ENCODE data around the gene KLF1.

KLF1 gene

DNA sequence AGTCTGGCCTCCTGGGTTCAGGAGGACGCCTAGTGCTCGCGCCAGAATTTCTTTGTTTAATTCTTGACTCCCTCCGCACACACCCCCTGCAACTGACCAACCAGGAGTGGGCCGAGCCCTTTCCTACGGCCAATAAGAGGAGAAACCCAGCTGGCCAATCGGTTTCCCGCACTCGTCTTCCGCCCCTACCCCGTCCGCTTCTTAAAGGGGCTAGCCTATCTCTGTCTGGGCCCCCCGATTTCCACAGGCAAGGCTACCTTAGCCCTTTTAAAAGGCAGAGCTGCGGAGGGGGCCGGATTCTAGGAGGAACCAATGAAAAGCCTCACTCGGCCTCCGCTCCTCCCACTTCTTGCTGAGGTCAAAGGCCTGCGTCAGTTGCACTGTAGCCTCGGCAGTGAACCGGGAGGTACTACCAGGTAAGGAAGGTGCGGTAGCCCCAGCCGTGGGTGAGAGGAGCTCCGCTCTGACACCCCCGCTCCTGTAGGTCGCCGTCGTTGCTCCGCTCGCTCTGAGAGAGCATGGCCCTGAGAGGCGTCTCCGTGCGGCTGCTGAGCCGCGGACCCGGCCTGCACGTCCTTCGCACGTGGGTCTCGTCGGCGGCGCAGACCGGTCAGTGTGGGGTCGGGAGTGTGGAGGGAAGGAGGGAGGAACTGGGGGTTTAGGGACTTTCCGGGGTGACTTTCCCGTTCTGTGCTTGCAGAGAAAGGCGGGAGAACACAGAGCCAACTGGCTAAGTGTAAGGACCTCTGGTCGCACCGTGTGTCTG is 4.0 kb upstream of the KLF1 start, which contains the start of gene GCDH (continued):
- no peak for TF ChIP-seq ZNF621 (tag by site-specific recombination; IDR thresholded peaks at IDR 0.05)
- TF ChIP-seq ZBTB6 (tag by site-specific recombination; IDR thresholded peaks at IDR 0.05) = no peak
- no peak for TF ChIP-seq OVOL3 (tag by site-specific recombination; IDR thresholded peaks at IDR 0.05)
- TF ChIP-seq SETDB1 (IDR thresholded peaks at IDR 0.05; ENCODE audit: insufficient read length, low read length) = no peak
- TF ChIP-seq ZSCAN23 (tag by site-specific recombination; IDR thresholded peaks at IDR 0.05) = no peak
- TF ChIP-seq ZNF664 (tag by site-specific recombination; IDR thresholded peaks at IDR 0.05) = no peak
- no peak; the same call in 1 of the 2 replicates for TF ChIP-seq ZSCAN5A (tag by site-specific recombination; IDR thresholded peaks at IDR 0.05)
- no peak for TF ChIP-seq ZNF266 (tag by site-specific recombination; IDR thresholded peaks at IDR 0.05; ENCODE audit: low read depth)
- TF ChIP-seq ZNF518A (tag by site-specific recombination; conservative IDR thresholded peaks at IDR 0.05; ENCODE audit: low read depth) = no peak
- TF ChIP-seq ZNF16 (tag by site-specific recombination; IDR thresholded peaks at IDR 0.05; ENCODE audit: low read depth) = no peak
- TF ChIP-seq MEIS1 (CRISPR knock-in tag; IDR thresholded peaks at IDR 0.05; ENCODE audit: borderline replicate concordance) = no peak
- TF ChIP-seq SP7 (tag by site-specific recombination; IDR thresholded peaks at IDR 0.05) = no peak
- TF ChIP-seq ZNF585B (tag by site-specific recombination; IDR thresholded peaks at IDR 0.05) = no peak
- no peak for TF ChIP-seq ZEB2 (tag by site-specific recombination; IDR thresholded peaks at IDR 0.05)
- TF ChIP-seq, protein P1, sequence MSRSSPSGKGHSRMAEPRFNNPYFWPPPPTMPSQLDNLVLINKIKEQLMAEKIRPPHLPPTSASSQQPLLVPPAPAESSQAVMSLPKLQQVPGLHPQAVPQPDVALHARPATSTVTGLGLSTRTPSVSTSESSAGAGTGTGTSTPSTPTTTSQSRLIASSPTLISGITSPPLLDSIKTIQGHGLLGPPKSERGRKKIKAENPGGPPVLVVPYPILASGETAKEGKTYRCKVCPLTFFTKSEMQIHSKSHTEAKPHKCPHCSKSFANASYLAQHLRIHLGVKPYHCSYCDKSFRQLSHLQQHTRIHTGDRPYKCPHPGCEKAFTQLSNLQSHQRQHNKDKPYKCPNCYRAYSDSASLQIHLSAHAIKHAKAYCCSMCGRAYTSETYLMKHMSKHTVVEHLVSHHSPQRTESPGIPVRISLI (tag by site-specific recombination; IDR thresholded peaks at IDR 0.05) = no peak
- TF ChIP-seq ZNF600 (tag by site-specific recombination; IDR thresholded peaks at IDR 0.05) = 0 out of 2 replicates have a peak, but pooled peaks have one; percentile 12
- no peak for TF ChIP-seq ZNF645 (tag by site-specific recombination; IDR thresholded peaks at IDR 0.05)
- TF ChIP-seq ZNF211 (tag by site-specific recombination; IDR thresholded peaks at IDR 0.05; ENCODE audit: low read depth) = no peak
- TF ChIP-seq, protein P2, sequence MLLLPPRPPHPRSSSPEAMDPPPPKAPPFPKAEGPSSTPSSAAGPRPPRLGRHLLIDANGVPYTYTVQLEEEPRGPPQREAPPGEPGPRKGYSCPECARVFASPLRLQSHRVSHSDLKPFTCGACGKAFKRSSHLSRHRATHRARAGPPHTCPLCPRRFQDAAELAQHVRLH (tag by site-specific recombination; IDR thresholded peaks at IDR 0.05) = no peak
- TF ChIP-seq ZNF785 (tag by site-specific recombination; IDR thresholded peaks at IDR 0.05) = no peak
- TF ChIP-seq ZNF677 (tag by site-specific recombination; IDR thresholded peaks at IDR 0.05) = no peak
- TF ChIP-seq ZNF624 (tag by site-specific recombination; IDR thresholded peaks at IDR 0.05) = no peak
- TF ChIP-seq IKZF3 (tag by site-specific recombination; IDR thresholded peaks at IDR 0.05) = no peak
- TF ChIP-seq, protein P3, sequence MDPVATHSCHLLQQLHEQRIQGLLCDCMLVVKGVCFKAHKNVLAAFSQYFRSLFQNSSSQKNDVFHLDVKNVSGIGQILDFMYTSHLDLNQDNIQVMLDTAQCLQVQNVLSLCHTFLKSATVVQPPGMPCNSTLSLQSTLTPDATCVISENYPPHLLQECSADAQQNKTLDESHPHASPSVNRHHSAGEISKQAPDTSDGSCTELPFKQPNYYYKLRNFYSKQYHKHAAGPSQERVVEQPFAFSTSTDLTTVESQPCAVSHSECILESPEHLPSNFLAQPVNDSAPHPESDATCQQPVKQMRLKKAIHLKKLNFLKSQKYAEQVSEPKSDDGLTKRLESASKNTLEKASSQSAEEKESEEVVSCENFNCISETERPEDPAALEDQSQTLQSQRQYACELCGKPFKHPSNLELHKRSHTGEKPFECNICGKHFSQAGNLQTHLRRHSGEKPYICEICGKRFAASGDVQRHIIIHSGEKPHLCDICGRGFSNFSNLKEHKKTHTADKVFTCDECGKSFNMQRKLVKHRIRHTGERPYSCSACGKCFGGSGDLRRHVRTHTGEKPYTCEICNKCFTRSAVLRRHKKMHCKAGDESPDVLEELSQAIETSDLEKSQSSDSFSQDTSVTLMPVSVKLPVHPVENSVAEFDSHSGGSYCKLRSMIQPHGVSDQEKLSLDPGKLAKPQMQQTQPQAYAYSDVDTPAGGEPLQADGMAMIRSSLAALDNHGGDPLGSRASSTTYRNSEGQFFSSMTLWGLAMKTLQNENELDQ (tag by site-specific recombination; IDR thresholded peaks at IDR 0.05; ENCODE audit: low read depth) = no peak

Data from HEK293 (cell line).